Endothelial cell of umbilical vein (primary cell): ENCODE data around the gene CHL1.

Experiments
- CTCF ChIP-seq, 2 donors: IDR thresholded peaks; 1 replicate in 1 of 2; 2 replicates in 1 of 2; pipeline ENCODE4 v1.5.1; 2011; ENCODE audit warnings: low read length in 2 of 2, mild to moderate bottlenecking in 2 of 2, moderate library complexity in 2 of 2, control low read depth in 1 of 2, inconsistent platforms in 1 of 2, low read depth in 1 of 2; ENCODE audit not compliant: insufficient read depth in 1 of 2; ENCODE audit errors: extremely low read depth in 1 of 2
- EZH2 ChIP-seq: IDR thresholded peaks from 2 replicates; pipeline ENCODE4 v1.6.1; 2012; ENCODE audit warnings: borderline replicate concordance, low read depth, mild to moderate bottlenecking, moderate library complexity, low read length, inconsistent platforms; ENCODE audit not compliant: severe bottlenecking
- FOS ChIP-seq: IDR thresholded peaks from 2 replicates; pipeline ENCODE4 v1.6.1; 2011; ENCODE audit warnings: mild to moderate bottlenecking, low read length, moderate library complexity, borderline replicate concordance; ENCODE audit not compliant: insufficient read depth
- GATA2 ChIP-seq: IDR thresholded peaks from 2 replicates; pipeline ENCODE4 v1.7.0; 2011; ENCODE audit warnings: low read depth, mild to moderate bottlenecking, moderate library complexity, mixed read lengths, low read length; ENCODE audit not compliant: insufficient read length, insufficient read depth
- MAX ChIP-seq: IDR thresholded peaks from 2 replicates; pipeline ENCODE4 v1.6.1; 2011; ENCODE audit not compliant: insufficient read depth, insufficient read length
- POLR2A ChIP-seq: IDR thresholded peaks from 2 replicates; pipeline ENCODE4 v1.6.1; 2012; ENCODE audit warnings: low read depth, mild to moderate bottlenecking, control low read depth, low read length
- POLR2AphosphoS5 ChIP-seq: IDR thresholded peaks from 2 replicates; pipeline ENCODE4 v1.6.1; 2012; ENCODE audit warnings: low read depth, mild to moderate bottlenecking, control low read depth, low read length, moderate library complexity; ENCODE audit not compliant: insufficient read depth

- TF ChIP-seq POLR2A (no peak), CTCF (IDR thresholded peaks at IDR 0.05; ENCODE audit: extremely low read depth in 1 of 2, insufficient read depth in 1 of 2, low read depth in 1 of 2, low read length in 2 of 2) (no peak), POLR2AphosphoS5 (no peak), EZH2 (no peak), GATA2 (no peak), MAX (no peak), FOS (no peak)
Observed at GRCh38 chr3:166799-167198, 29.8 kb upstream of the CHL1 start.
